Measurements from ENCODE around the gene SYNGAP1.
"Not testable (repeated sequence)": the region's sequence is repeated elsewhere in the genome, so short reads cannot be mapped to it uniquely, and the experiment has no call there.

SYNGAP1 gene

DNA sequence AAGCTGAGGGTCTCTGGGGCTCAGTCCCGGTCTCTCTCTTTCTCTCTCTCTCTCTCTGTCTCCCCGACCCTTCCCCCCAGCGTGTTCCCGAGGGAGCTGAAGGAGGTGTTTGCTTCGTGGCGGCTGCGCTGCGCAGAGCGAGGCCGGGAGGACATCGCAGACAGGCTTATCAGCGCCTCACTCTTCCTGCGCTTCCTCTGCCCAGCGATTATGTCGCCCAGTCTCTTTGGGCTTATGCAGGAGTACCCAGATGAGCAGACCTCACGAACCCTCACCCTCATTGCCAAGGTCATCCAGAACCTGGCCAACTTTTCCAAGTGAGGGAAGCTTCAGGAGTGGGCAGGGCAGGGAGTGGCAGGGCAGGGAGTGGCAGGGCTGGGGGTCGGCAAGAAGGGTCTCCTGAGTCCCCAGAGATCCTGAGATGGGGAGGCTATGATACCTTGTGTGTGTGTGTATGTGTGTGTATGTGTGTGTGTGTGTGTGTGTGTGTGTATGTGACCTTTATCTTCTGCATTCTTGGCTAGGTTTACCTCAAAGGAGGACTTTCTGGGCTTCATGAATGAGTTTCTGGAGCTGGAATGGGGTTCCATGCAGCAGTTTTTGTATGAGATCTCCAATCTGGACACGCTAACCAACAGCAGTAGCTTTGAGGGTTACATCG, 20.9 kb downstream of the SYNGAP1 start:
- DNase-seq: no peak

DNA sequence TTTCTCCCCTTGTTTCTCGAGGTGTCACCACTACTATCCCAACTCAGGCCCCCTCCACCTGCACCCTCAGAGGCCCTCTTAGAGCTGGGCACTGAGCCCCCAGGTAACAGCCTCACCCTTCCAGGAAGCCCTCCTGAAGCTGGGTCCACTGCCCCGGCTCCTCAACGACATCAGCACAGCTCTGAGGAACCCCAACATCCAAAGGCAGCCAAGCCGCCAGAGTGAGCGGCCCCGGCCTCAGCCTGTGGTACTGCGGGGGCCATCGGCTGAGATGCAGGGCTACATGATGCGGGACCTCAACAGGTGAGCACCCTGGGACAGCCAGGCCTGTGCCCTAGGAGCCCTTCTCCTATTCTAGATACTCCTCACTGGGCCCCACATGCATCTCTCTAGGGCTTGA, 21.6 kb downstream of the SYNGAP1 start:
- DNase-seq: no peak

DNA sequence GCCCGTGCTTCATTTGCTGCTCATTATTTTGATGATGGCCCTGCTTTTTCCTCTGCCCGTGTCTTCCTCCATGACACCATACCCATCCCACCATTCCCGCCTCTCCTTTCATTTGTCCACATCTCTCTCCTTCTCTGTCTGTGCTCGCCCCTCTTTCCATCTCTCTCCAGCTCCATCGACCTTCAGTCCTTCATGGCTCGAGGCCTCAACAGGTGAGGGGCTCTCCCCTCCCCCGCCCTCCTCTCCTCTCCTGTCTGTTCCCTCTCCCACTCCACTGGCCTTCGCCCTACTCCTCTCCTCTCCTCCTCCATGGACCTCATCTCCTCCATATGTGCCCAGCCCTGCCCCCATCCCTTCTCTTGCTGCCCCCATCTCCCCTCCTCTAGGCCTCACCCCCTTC, 22.4 kb downstream of the SYNGAP1 start:
- no peak for DNase-seq

DNA sequence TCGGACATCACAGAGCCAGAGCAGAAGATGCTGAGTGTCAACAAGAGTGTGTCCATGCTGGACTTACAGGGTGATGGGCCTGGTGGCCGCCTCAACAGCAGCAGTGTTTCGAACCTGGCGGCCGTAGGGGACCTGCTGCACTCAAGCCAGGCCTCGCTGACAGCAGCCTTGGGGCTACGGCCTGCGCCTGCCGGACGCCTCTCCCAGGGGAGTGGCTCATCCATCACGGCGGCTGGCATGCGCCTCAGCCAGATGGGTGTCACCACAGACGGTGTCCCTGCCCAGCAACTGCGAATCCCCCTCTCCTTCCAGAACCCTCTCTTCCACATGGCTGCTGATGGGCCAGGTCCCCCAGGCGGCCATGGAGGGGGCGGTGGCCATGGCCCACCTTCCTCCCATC, 23.2 kb downstream of the SYNGAP1 start:
- DNase-seq: no peak

GRCh38 chr6:33443619-33444504, 24.0 kb downstream of the SYNGAP1 start:
- no peak for DNase-seq

- DNase-seq: no peak
Measured at GRCh38 chr6:33445119-33445603, 25.3 kb downstream of the SYNGAP1 start.

DNA sequence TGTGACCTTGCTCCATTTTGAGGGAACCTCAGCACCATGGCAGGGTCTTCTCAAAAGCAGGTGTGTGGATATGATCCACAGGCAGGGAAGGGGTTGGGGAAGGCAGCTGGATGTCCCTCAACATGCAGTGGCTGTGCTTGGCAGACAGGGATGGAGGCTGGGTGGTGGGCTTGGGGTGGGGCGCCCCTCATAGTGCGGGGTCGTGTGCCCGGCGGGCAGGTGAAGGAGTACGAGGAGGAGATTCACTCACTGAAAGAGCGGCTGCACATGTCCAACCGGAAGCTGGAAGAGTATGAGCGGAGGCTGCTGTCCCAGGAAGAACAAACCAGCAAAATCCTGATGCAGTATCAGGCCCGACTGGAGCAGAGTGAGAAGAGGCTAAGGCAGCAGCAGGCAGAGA, 26.5 kb downstream of the SYNGAP1 start:
- DNase-seq: no peak

DNA sequence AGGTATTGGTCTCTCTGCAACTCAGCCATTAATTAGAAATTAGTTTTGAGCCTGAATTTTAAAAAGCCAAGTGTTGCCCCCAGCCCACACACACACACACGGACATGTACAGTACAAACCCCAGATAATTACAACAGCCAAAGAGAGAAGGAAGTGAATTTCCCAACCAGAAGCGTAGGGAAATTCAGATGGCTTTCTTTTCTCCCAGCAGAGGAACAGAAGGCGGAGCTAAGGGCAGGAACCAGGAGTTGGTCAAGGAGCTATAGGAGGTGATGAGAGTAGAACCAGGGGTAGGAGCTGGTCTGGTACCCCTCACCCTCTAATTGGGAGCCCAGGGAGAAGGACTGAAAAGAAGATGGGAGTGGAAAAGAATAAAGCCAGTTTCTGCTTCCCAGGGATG, 30.6 kb downstream of the SYNGAP1 start:
- DNase-seq: no peak

DNA sequence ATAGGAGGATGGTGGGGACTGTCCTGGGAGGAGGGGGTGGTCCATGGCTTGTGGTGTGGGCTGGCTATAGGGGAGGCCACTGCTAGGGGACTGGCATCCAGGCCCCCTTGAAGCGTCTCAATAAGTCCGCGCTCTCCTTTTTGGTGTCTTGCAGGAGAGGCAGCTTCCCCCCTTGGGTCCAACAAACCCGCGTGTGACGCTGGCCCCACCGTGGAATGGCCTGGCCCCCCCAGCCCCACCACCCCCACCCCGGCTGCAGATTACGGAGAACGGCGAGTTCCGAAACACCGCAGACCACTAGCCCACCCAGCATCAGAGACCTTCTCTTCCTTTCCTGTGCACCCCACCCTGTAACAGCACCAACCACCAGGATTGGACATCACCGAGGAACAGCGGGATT, 31.7 kb downstream of the SYNGAP1 start:
- DNase-seq: no peak

- DNase-seq: no peak
Measured at GRCh38 chr6:33452496-33452895, 32.6 kb downstream of the SYNGAP1 start.

- no peak for DNase-seq
Measured at GRCh38 chr6:33453393-33454008, 33.6 kb downstream of the SYNGAP1 start.

DNA sequence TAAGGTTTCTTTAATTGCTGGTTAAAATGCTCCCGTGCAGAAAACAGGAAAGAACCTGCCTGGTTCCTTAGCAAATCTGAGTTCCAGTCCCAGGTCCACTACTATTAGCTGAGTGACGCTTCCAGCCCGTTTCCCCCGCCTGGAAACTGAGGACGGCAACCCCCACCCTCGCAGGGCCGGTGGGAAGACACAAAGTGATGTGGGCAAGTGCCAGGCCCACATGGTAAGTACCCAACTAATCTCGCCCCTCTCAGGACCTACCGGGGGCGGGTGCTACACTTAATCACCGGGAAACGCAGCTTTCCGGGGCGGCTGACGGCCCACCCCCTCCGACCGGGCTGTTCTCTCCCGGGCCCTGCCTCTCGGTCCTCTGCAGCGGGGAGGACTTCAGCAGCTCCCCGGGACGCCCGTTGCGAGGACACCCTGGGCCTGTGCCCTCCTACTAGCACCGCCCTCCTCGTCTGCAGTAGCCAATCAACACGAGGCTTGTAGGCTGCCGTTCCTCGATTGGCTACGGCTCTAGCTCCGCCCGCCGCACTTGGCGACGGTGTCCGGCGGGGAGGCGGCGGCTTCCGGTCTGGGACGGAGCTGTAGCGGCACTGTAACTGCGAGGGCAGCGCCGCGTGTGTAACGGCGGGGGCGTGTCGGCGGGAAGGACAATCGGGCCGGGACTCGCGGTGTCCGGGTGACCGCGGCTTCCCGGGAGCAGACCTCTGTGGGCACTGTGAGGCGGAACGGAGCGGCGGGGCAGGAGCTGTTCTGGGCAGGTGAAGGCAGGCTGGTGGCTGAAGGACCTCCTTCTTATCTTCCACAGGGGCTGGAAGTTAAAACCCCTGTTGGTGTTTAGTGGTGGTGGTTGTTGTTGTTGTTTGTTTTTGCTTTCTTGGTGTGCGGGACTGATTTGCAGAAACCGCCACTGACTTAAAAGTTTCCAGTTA, 34.4 kb downstream of the SYNGAP1 start, which contains the start of gene ZBTB9:
TSS of gene ZBTB9 (plus strand) at position 568 of the 938 bp plus-strand sequence. CDS start 525 bp downstream, outside the sequence.
- peak; percentile 79 for DNase-seq

- no peak for DNase-seq
Measured at GRCh38 chr6:33455051-33455450, 35.2 kb downstream of the SYNGAP1 start.

- no peak for DNase-seq
Measured at GRCh38 chr6:33456156-33456555, 36.3 kb downstream of the SYNGAP1 start.

GRCh38 chr6:33458676-33459075, 38.8 kb downstream of the SYNGAP1 start:
- DNase-seq: no peak

GRCh38 chr6:33459226-33459625, 39.4 kb downstream of the SYNGAP1 start:
- DNase-seq: no peak

DNA sequence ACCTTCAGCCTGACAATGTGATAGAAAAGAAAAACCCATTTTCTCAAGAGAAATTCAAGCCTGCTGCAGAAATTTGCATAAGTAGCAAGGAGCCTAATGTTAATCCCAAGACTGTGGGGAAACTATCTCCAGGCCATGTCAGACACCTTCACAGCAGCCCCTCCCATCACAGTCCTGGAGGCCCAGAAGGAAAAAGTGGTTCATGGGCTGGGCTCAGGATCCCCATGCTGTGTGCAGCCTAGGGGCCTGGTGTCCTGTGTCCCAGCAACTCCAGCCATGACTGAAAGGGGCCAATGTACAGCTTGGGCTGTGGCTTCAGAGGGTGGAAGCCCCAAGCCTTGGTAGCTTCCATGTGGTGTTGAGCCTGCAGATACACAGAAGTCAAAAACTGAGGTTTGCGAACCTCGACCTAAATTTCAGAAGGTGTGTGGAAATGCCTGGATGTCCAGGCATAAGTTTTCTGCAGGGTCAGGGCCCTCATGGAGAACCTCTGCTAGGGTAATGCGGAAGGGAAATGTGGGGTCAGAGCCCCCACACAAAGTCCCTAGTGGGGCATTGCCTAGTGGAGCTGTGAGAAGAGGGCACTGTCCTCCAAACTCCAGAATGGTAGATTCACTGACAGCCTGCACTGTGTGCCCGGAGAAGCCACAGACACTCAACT, 46.3 kb downstream of the SYNGAP1 start:
- no peak for DNase-seq

DNA sequence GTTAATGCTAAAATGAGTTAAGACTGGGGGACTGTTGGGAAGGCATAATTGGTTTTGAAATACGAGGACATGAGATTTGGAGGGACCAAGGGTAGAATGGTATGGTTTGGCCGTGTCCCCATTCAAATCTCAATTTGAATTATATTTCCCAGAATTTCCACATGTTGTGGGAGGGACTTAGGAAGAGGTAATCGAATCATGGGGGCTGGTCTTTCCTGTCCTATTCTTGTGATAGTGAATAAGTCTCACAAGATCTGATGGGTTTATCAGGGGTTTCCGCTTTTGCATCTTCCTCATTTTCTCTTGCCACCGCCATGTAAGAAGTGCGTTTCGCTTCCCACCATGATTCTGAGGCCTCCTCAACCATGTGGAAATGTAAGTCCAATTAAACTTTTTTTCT, 47.2 kb downstream of the SYNGAP1 start:
- no peak for DNase-seq

GRCh38 chr6:33469661-33470060, 49.8 kb downstream of the SYNGAP1 start:
- DNase-seq: no peak

DNA sequence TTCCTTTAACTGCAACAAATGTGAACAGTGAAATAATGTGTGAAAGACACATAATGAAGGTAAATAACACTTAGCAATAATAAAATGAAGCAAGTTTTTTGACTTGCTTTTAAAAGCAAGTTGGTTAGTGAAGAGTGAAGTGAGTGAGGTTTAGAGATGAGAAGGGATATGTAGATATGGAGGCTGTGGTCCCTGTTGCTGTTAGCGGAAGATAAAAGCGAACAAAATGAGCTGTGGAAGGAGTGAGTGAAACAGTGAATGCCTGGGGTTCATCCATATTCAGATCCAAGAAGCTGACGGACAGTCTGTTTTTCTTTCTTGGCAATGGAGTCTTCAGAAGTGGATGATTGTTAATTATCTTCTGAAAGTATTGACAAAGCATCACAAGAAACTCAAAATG, 58.0 kb downstream of the SYNGAP1 start:
- no peak for DNase-seq

GRCh38 chr6:33481192-33481591, 61.3 kb downstream of the SYNGAP1 start:
- no peak for DNase-seq

GRCh38 chr6:33482620-33483019, 62.8 kb downstream of the SYNGAP1 start:
- not testable (repeated sequence) for DNase-seq
